AG04449 (cell line): Measurements from ENCODE around the gene RDH16.

Experiments used
- CTCF ChIA-PET: fragments of 350-600 bp; formaldehyde crosslinking; extraction: SDS; loops from one replicate; lab custom pipeline; 2021; ENCODE audit warnings: antibody characterized with exemption; lab: Yijun Ruan, JAX
- POLR2A ChIA-PET: fragments of 400-600, 350-600 bp; formaldehyde crosslinking; extraction: SDS; loops from one replicate; lab custom pipeline; 2020; ENCODE audit warnings: antibody characterized with exemption, inconsistent platforms; lab: Yijun Ruan, JAX
- DNase-seq: peaks from one replicate; pipeline ENCODE4 v3.0.0-alpha.2; 2010; ENCODE audit warnings: low read depth, low spot score
- H3K4me3 ChIP-seq: 2 replicates; pipeline ENCODE4 v1.5.1; 2011; ENCODE audit warnings: low read depth, mild to moderate bottlenecking, control low read depth, low read length
- CTCF ChIP-seq: IDR thresholded peaks from one replicate; pipeline ENCODE4 v1.5.1; 2011; ENCODE audit warnings: mild to moderate bottlenecking, moderate library complexity, low read length, control low read depth, inconsistent platforms; ENCODE audit not compliant: insufficient read depth; ENCODE audit errors: missing control alignments

The RDH16 gene

GRCh38 chr12:56996793-56997545 lies 39.6 kb upstream of the RDH16 start:
- DNase-seq: no peak
- H3K4me3 ChIP-seq: no peak overlapping the region
- ChIA-PET CTCF (interaction anchor here (1.8 to 19.3 kb wide), 4 partner anchors 8 to 238 kb away, joined by 13 to 500 read pairs (median 148); partner anchors contain the start of genes HSD17B6 and PRIM1), POLR2A (no interaction called here)
- TF ChIP-seq CTCF: no peak

GRCh38 chr12:56995930-56996496 lies 38.6 kb upstream of the RDH16 start:
- ChIA-PET CTCF (interaction anchor here (1.8 to 19.3 kb wide), 4 partner anchors 8 to 237 kb away, joined by 13 to 500 read pairs (median 148); partner anchors contain the start of genes HSD17B6 and PRIM1), POLR2A (no interaction called here)
- TF ChIP-seq CTCF: no peak
- no peak overlapping the region for H3K4me3 ChIP-seq
- DNase-seq: no peak

GRCh38 chr12:56995201-56995929 lies 38.0 kb upstream of the RDH16 start:
- no peak for TF ChIP-seq CTCF
- ChIA-PET CTCF (interaction anchor here (0.8 to 2.6 kb wide), 8 partner anchors 7 to 242 kb away, joined by 3 to 15 read pairs (median 9); no protein-coding TSS in a partner anchor), POLR2A (no interaction called here)
- no peak overlapping the region for H3K4me3 ChIP-seq
- no peak for DNase-seq

GRCh38 chr12:56994231-56994746 lies 36.9 kb upstream of the RDH16 start:
- DNase-seq: no peak

GRCh38 chr12:56993346-56993745 lies 35.9 kb upstream of the RDH16 start:
- POLR2A ChIA-PET: no interaction called here
- CTCF ChIA-PET: interaction anchor here (1.1 to 2.6 kb wide), 6 partner anchors 9 to 240 kb away, joined by 3 to 15 read pairs (median 9); partner anchors contain the start of gene HSD17B6

More at GRCh38 chr12:56994231-56994746, 36.9 kb upstream of the RDH16 start:
- no peak for TF ChIP-seq CTCF
- CTCF ChIA-PET: interaction anchor here (1.1 to 2.6 kb wide), 8 partner anchors 8 to 241 kb away, joined by 3 to 15 read pairs (median 7); partner anchors contain the start of gene HSD17B6
- no peak overlapping the region for H3K4me3 ChIP-seq
- POLR2A ChIA-PET: no interaction called here

More at GRCh38 chr12:56993346-56993745, 35.9 kb upstream of the RDH16 start:
- H3K4me3 ChIP-seq: no peak overlapping the region
- DNase-seq: no peak
- no peak for TF ChIP-seq CTCF
